ENCODE results near the gene KCNAB1. TPM values are rescaled to one million over a fixed set of nuclear protein-coding genes. Genes with fewer than 3 reads are reported as not detected.

KCNAB1 gene
- total and polyA plus RNA-seq, 10 of the 15 experiments (the other 5 are each of a cell fraction or from before 2014, with no cell fraction given) = 0.11 to 0.69 (median 0.43) TPM; not detected in 6

GRCh38 chr3:156388497-156389448, 268.4 kb downstream of the KCNAB1 start:
- Histone ChIP-seq H3K79me2 (ENCODE audit: control insufficient read depth, insufficient read depth, low read length) (no peaks in the 10 kb centered on the region), H3K4me2 (ENCODE audit: control insufficient read depth, insufficient read depth) (no peak overlapping the region), H3K9ac (ENCODE audit: control insufficient read depth, insufficient read depth, low read length) (no peak overlapping the region), H3K36me3 (ENCODE audit: control insufficient read depth in 2 of 2, insufficient read depth in 2 of 2, low read length in 1 of 2) (no peaks in the 10 kb centered on the region), H3K27me3 (replicated peaks in 1 of 2; ENCODE audit: control insufficient read depth in 2 of 2, insufficient read depth in 2 of 2, low read length in 1 of 2) (no peaks in the 10 kb centered on the region; a peak in 1 of 4 replicates), H3K4me3 (no peak overlapping the region), H2AFZ (ENCODE audit: control insufficient read depth, low read depth, low read length) (no peak overlapping the region), H3K4me1 (ENCODE audit: control insufficient read depth, insufficient read depth, low read length) (no peaks in the 10 kb centered on the region), H4K20me1 (ENCODE audit: control insufficient read depth, insufficient read depth) (no peaks in the 10 kb centered on the region), H3K27ac (ENCODE audit: control insufficient read depth, insufficient read depth) (no peak overlapping the region), H3K9me3 (replicated peaks; ENCODE audit: control insufficient read depth, insufficient read depth, low read length) (no peaks in the 10 kb centered on the region)
- ChIA-PET SMC1A (ENCODE audit: uncharacterized antibody, unreplicated experiment) (interaction anchor here (0.5 kb wide), 1 partner anchor 154 kb away, joined by 4 read pairs; no protein-coding TSS in a partner anchor), RAD21 (ENCODE audit: unreplicated experiment) (interaction anchor here (0.8 to 1.0 kb wide), 2 partner anchors 9 to 692 kb away, joined by 3 read pairs; no protein-coding TSS in a partner anchor), CTCF (interaction anchor here (1.0 to 1.4 kb wide), 2 partner anchors 61 to 238 kb away, joined by 3 read pairs; no protein-coding TSS in a partner anchor), POLR2A (no interaction called here)
- no TSS peak for BruUV-seq (replicated peaks)
- peak; percentile 37; the same call in 2 of the 3 replicates for ATAC-seq
- intact Hi-C loops (cut with micrococcal nuclease; ENCODE audit: unreplicated experiment) = no loop called here
- in situ Hi-C loops (cut with MboI) = loop anchor here (5.0 kb wide), 1 partner anchor 236 kb away; no protein-coding TSS in a partner anchor
- WGBS (ENCODE audit: insufficient coverage, insufficient replicate concordance, low lambda C conversion rate, missing lambda C conversion rate) = 40% methylated on average over 6 of the region's 6 CpGs
- FAIRE-seq = no peak
- DNase-seq (ENCODE audit: low read depth, low spot score) = no peak
- TF ChIP-seq PAX8 (IDR thresholded peaks at IDR 0.05) (no peak), CHD2 (IDR thresholded peaks at IDR 0.05; ENCODE audit: borderline replicate concordance, low read depth, low read length) (no peak), CEBPB (IDR thresholded peaks at IDR 0.05; ENCODE audit: borderline replicate concordance in 1 of 2, low read depth in 2 of 2, low read length in 2 of 2) (no peak), CEBPZ (IDR thresholded peaks at IDR 0.05; ENCODE audit: low read depth, low read length) (no peak)
